ENCODE measurements around the gene EPB41L1. TPM values are rescaled to one million over a fixed set of nuclear protein-coding genes. Genes with fewer than 3 reads are reported as not detected.

Gene EPB41L1
- total and polyA plus RNA-seq, 12 donors, result 7.5 to 21.7 (median 15.8) TPM

DNA sequence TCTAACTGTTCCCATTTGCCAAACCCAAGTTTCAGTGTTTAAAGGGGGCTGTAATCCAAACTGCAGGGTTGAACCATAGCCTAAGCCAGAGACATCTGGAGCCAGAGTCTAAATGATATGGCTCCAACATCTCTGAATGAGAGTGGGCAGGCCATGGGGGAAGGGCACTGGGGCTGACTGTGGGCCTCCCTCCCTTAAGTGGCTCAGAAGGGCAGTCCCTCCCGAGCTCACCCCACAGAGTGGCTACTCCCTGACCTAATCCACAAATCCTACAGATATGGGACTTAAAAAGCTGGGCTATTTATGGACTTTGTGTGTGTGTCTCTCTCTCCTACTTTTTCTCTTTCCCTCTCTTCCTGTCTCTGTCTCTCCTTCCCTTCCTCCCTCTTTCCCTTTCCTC lies 45.9 kb downstream of the EPB41L1 start:
- ATAC-seq, result no peak
- no peak overlapping the region for H3K4me3 ChIP-seq
- no peak for DNase-seq
- no peaks in the 10 kb centered on the region for H3K27me3 ChIP-seq
- H3K27ac ChIP-seq, result no peak overlapping the region
- peaks cover 0 to 20% (median 0%) of the 10 kb centered on the region in 9 donors for H3K4me1 ChIP-seq
- TF ChIP-seq, protein P1, sequence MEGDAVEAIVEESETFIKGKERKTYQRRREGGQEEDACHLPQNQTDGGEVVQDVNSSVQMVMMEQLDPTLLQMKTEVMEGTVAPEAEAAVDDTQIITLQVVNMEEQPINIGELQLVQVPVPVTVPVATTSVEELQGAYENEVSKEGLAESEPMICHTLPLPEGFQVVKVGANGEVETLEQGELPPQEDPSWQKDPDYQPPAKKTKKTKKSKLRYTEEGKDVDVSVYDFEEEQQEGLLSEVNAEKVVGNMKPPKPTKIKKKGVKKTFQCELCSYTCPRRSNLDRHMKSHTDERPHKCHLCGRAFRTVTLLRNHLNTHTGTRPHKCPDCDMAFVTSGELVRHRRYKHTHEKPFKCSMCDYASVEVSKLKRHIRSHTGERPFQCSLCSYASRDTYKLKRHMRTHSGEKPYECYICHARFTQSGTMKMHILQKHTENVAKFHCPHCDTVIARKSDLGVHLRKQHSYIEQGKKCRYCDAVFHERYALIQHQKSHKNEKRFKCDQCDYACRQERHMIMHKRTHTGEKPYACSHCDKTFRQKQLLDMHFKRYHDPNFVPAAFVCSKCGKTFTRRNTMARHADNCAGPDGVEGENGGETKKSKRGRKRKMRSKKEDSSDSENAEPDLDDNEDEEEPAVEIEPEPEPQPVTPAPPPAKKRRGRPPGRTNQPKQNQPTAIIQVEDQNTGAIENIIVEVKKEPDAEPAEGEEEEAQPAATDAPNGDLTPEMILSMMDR (IDR thresholded peaks at IDR 0.05), result no peak
- H3K36me3 ChIP-seq, result peaks cover 0 to 63% (median 0%) of the 10 kb centered on the region in 9 donors
- 77 to 80% methylated on average over 1 of the region's 1 CpG for WGBS, 2 donors
- intact Hi-C loops (cut with DNase I), result loop anchor here in 7 of 10 donors (2.0 to 10.0 kb wide), 5 partner anchors 43 to 404 kb away; partner anchors contain the start of gene RAB5IF (in 2 of the 7)
- H3K9me3 ChIP-seq, result no peaks in the 10 kb centered on the region

DNA sequence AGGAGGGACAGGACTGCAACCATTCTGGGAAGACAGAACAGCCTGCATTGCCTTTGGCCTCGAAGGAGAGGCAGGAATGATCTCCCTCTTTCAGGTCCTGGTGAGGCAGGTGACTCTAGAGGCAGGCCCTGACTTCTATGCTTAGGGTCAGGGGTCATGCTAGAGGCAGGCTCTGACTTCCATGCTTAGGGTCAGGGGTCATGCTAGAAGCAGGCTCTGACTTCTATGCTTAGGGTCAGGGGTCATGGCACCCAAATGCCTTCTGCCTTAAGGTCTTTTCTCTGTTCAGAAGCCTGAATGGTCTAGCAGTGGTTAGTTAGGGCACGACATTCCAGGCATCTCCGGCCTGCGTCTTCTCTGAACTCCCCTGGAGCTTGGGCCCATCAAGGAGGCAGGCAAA lies 46.7 kb downstream of the EPB41L1 start:
- no peak for DNase-seq
- WGBS, 2 donors, result 87 to 89% methylated on average over 4 of the region's 4 CpGs
- Histone ChIP-seq H3K27me3 (no peaks in the 10 kb centered on the region), H3K4me3 (no peak overlapping the region), H3K36me3 (peaks cover 0 to 64% (median 0%) of the 10 kb centered on the region in 9 donors), H3K27ac (no peak overlapping the region), H3K4me1 (peaks cover 0 to 20% (median 0%) of the 10 kb centered on the region in 9 donors), H3K9me3 (no peaks in the 10 kb centered on the region)
- TF ChIP-seq, protein P1 (IDR thresholded peaks at IDR 0.05), result no peak
- intact Hi-C loops (cut with DNase I), result loop anchor here in 7 of 10 donors (2.0 to 10.0 kb wide), 5 partner anchors 44 to 404 kb away; partner anchors contain the start of gene RAB5IF (in 2 of the 7)
- no peak for ATAC-seq

DNA sequence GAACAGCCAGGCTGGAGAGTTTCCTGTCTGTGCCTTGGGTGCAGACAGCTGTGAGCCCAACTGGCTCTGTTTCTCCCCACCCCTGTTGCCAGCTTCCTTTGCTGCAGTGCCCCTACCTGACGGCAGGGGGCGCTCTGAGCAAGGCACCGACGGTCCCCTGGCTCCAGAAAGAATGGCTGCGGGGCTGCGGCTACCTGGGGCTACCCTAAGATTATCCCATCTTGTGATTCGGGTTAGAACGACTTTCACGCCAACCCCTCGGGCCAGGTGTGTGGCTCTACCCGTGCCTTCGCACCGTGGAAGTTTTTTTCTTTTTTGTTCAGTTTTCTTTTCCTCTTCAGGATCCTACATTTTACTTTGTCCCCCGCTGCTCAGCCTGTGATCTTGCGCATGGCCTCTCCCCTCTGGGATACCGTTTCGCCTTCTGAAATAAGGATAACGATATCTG lies 48.4 kb downstream of the EPB41L1 start:
- DNase-seq, result peak; percentile 49 to 74
- Histone ChIP-seq H3K9me3 (no peaks in the 10 kb centered on the region), H3K4me3 (no peak overlapping the region), H3K36me3 (peaks cover 0 to 60% (median 0%) of the 10 kb centered on the region in 9 donors), H3K27me3 (no peaks in the 10 kb centered on the region), H3K27ac (no peak overlapping the region), H3K4me1 (peaks cover 0 to 12% (median 0%) of the 10 kb centered on the region in 9 donors)
- intact Hi-C loops (cut with DNase I), result loop anchor here in 7 of 10 donors (2.0 to 10.0 kb wide), 5 partner anchors 46 to 402 kb away; partner anchors contain the start of gene RAB5IF (in 2 of the 7)
- TF ChIP-seq, protein P1 (IDR thresholded peaks at IDR 0.05), result peak; percentile 83 to 98 (median 94)
- peak; percentile 54 to 68 (median 64) for ATAC-seq
- WGBS, 2 donors, result 37 to 39% methylated on average over 18 of the region's 18 CpGs

DNA sequence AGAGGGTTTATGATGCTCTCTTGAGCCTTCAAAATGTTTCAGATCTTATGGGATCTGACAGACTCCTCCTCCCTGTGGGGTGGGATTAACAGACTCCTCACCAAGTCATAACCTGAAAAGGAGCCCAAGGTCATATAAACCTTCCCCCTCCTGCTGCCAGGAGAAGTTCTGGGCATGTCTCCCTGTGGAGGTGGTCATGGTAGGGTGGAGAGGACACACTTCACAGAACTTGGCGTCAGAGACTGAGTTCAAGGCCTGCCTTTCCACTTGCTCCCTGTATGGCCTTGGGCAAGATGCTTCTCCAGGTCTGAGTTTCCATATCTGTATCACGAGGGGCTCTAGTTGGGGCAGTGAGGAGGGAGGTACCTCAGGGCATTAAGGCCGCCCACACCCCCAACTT lies 49.3 kb downstream of the EPB41L1 start:
- intact Hi-C loops (cut with DNase I), result loop anchor here in 7 of 10 donors (2.0 to 10.0 kb wide), 5 partner anchors 47 to 401 kb away; partner anchors contain the start of gene RAB5IF (in 2 of the 7)
- Histone ChIP-seq H3K4me1 (peaks cover 0 to 12% (median 0%) of the 10 kb centered on the region in 9 donors), H3K27me3 (no peaks in the 10 kb centered on the region), H3K4me3 (no peak overlapping the region), H3K9me3 (no peaks in the 10 kb centered on the region), H3K27ac (no peak overlapping the region), H3K36me3 (peaks cover 0 to 62% (median 0%) of the 10 kb centered on the region in 9 donors)
- WGBS, 2 donors, result 87 to 93% methylated on average over 3 of the region's 3 CpGs
- TF ChIP-seq, protein P1 (IDR thresholded peaks at IDR 0.05), result no peak
- ATAC-seq (no peak), DNase-seq (no peak)
